Measurements from ENCODE around the gene RAI1. TPM values are rescaled to one million over a fixed set of nuclear protein-coding genes. Genes with fewer than 3 reads are reported as not detected.
A peak's percentile ranks its signal among the peaks of the same experiment; 100 is the strongest.

The RAI1 gene
- total RNA-seq, 1 donor from 2014 or later: 39.1 TPM

GRCh38 chr17:17663160-17664063, 17.8 kb upstream of the RAI1 start:
- Histone ChIP-seq H3K4me2 (ENCODE audit: low read length) (peak overlapping the region; percentile 71), H3K27me3 (ENCODE audit: insufficient read depth, low read length) (no peaks in the 10 kb centered on the region), H3K4me3 (ENCODE audit: insufficient read depth, low read depth, low read length) (no peak overlapping the region), H3K4me1 (ENCODE audit: insufficient read depth, low read length) (peaks cover 17% of the 10 kb centered on the region), H4K20me1 (ENCODE audit: insufficient read depth, low read length) (no peaks in the 10 kb centered on the region), H3K9ac (ENCODE audit: low read length) (peak overlapping the region; percentile 23), H3K36me3 (ENCODE audit: insufficient read depth, low read length) (no peaks in the 10 kb centered on the region), H3K27ac (ENCODE audit: low read depth, low read length) (no peak overlapping the region), H3K9me3 (ENCODE audit: insufficient read depth, low read depth, low read length) (peaks cover 5% of the 10 kb centered on the region), H2AFZ (ENCODE audit: low read depth, low read length) (peak overlapping the region; percentile 71), H3K79me2 (ENCODE audit: insufficient read depth, low read length) (no peaks in the 10 kb centered on the region)
- Mint-ChIP-seq H3K9me3 (ENCODE audit: unreplicated experiment) (peaks cover 10% of the 10 kb centered on the region), H3K27ac (ENCODE audit: unreplicated experiment) (peak overlapping the region; percentile 82), H3K4me1 (ENCODE audit: low read depth, unreplicated experiment) (peaks cover 17% of the 10 kb centered on the region), H3K4me3 (ENCODE audit: unreplicated experiment) (peak overlapping the region; percentile 7), H3K27me3 (ENCODE audit: low read depth, unreplicated experiment) (peaks cover 14% of the 10 kb centered on the region), H3K36me3 (ENCODE audit: low read depth, unreplicated experiment) (peaks cover 2% of the 10 kb centered on the region)
- FAIRE-seq (peak; percentile 94), DNase-seq (ENCODE audit: low read depth) (peak; percentile 96)
- TF ChIP-seq EZH2 (IDR thresholded peaks at IDR 0.05; ENCODE audit: insufficient read depth, low read length) (no peak), CTCF (IDR thresholded peaks at IDR 0.05; ENCODE audit: insufficient read depth, low read depth, low read length) (no peak)

GRCh38 chr17:17664064-17664452, 17.2 kb upstream of the RAI1 start:
- H3K9me3 ChIP-seq (ENCODE audit: insufficient read depth, low read depth, low read length): peaks cover 2% of the 10 kb centered on the region
- TF ChIP-seq EZH2 (IDR thresholded peaks at IDR 0.05; ENCODE audit: insufficient read depth, low read length): no peak
- H3K36me3 ChIP-seq (ENCODE audit: insufficient read depth, low read length): no peaks in the 10 kb centered on the region
- H3K4me2 ChIP-seq (ENCODE audit: low read length): no peak overlapping the region
- H3K27me3 ChIP-seq (ENCODE audit: insufficient read depth, low read length): no peaks in the 10 kb centered on the region
- H3K4me1 ChIP-seq (ENCODE audit: insufficient read depth, low read length): peaks cover 21% of the 10 kb centered on the region
- FAIRE-seq: no peak
- H3K79me2 ChIP-seq (ENCODE audit: insufficient read depth, low read length): no peaks in the 10 kb centered on the region
- H3K4me3 Mint-ChIP-seq (ENCODE audit: unreplicated experiment): no peak overlapping the region
- H3K27me3 Mint-ChIP-seq (ENCODE audit: low read depth, unreplicated experiment): peaks cover 11% of the 10 kb centered on the region
- H2AFZ ChIP-seq (ENCODE audit: low read depth, low read length): no peak overlapping the region
- H3K27ac ChIP-seq (ENCODE audit: low read depth, low read length): no peak overlapping the region
- H3K36me3 Mint-ChIP-seq (ENCODE audit: low read depth, unreplicated experiment): peaks cover under 1% of the 10 kb centered on the region
- peaks cover 6% of the 10 kb centered on the region for H3K9me3 Mint-ChIP-seq (ENCODE audit: unreplicated experiment)
- DNase-seq (ENCODE audit: low read depth): no peak
- H3K9ac ChIP-seq (ENCODE audit: low read length): no peak overlapping the region
- H4K20me1 ChIP-seq (ENCODE audit: insufficient read depth, low read length): no peaks in the 10 kb centered on the region
- no peak overlapping the region for H3K4me3 ChIP-seq (ENCODE audit: insufficient read depth, low read depth, low read length)
- peaks cover 17% of the 10 kb centered on the region for H3K4me1 Mint-ChIP-seq (ENCODE audit: low read depth, unreplicated experiment)
- peak overlapping the region; percentile 82 for H3K27ac Mint-ChIP-seq (ENCODE audit: unreplicated experiment)

GRCh38 chr17:17665255-17665654, 16.0 kb upstream of the RAI1 start:
- H3K27ac Mint-ChIP-seq (ENCODE audit: unreplicated experiment): no peak overlapping the region
- no peak overlapping the region for H3K9ac ChIP-seq (ENCODE audit: low read length)
- DNase-seq (ENCODE audit: low read depth): no peak
- no peaks in the 10 kb centered on the region for H3K36me3 ChIP-seq (ENCODE audit: insufficient read depth, low read length)
- H3K79me2 ChIP-seq (ENCODE audit: insufficient read depth, low read length): no peaks in the 10 kb centered on the region
- no peak overlapping the region for H3K4me3 Mint-ChIP-seq (ENCODE audit: unreplicated experiment)
- H3K4me2 ChIP-seq (ENCODE audit: low read length): no peak overlapping the region
- no peaks in the 10 kb centered on the region for H3K9me3 Mint-ChIP-seq (ENCODE audit: unreplicated experiment)
- H3K27me3 Mint-ChIP-seq (ENCODE audit: low read depth, unreplicated experiment): peaks cover 13% of the 10 kb centered on the region
- peaks cover 17% of the 10 kb centered on the region for H3K4me1 Mint-ChIP-seq (ENCODE audit: low read depth, unreplicated experiment)
- no peak for FAIRE-seq
- no peak overlapping the region for H3K27ac ChIP-seq (ENCODE audit: low read depth, low read length)
- no peaks in the 10 kb centered on the region for H3K27me3 ChIP-seq (ENCODE audit: insufficient read depth, low read length)
- no peaks in the 10 kb centered on the region for H4K20me1 ChIP-seq (ENCODE audit: insufficient read depth, low read length)
- peaks cover 22% of the 10 kb centered on the region for H3K4me1 ChIP-seq (ENCODE audit: insufficient read depth, low read length)
- no peaks in the 10 kb centered on the region for H3K36me3 Mint-ChIP-seq (ENCODE audit: low read depth, unreplicated experiment)
- no peaks in the 10 kb centered on the region for H3K9me3 ChIP-seq (ENCODE audit: insufficient read depth, low read depth, low read length)
- no peak overlapping the region for H3K4me3 ChIP-seq (ENCODE audit: insufficient read depth, low read depth, low read length)
- H2AFZ ChIP-seq (ENCODE audit: low read depth, low read length): no peak overlapping the region
- TF ChIP-seq CTCF (IDR thresholded peaks at IDR 0.05; ENCODE audit: insufficient read depth, low read depth, low read length): no peak
- TF ChIP-seq EZH2 (IDR thresholded peaks at IDR 0.05; ENCODE audit: insufficient read depth, low read length): no peak
